H1 (cell line): ENCODE results near the gene TP63. TPM values are rescaled to one million over a fixed set of nuclear protein-coding genes. Genes with fewer than 3 reads are reported as not detected.

Experiments used
- CTCF ChIA-PET: fragments of 300-600 bp; sonication (Branson Sonifier 250); formaldehyde crosslinking; loops from one replicate; lab custom pipeline; 2021; ENCODE audit not compliant: partially characterized antibody; lab: Charles Lee
- POLR2A ChIA-PET: fragments of 300-600 bp; sonication (Branson Sonifier 250); formaldehyde crosslinking; loops from one replicate; lab custom pipeline; 2021; ENCODE audit warnings: inconsistent platforms; ENCODE audit not compliant: partially characterized antibody; lab: Charles Lee
- DNase-seq, 2 experiments: peaks; one replicate each; pipeline versions ENCODE4 v3.0.0 to v3.0.0-alpha.2; 2010 to 2022; ENCODE audit warnings: low spot score in 2 of 2, low read depth in 1 of 2, mixed read lengths in 1 of 2
- FAIRE-seq: peaks from 2 replicates; lab custom pipeline; 2011; peaks lifted over from hg19 to GRCh38; lab: Jason Lieb, UNC
- H2AFZ ChIP-seq: 2 replicates; pipeline ENCODE4 v1.8.1; 2012; ENCODE audit warnings: low read length, inconsistent platforms
- H2AK5ac ChIP-seq: 2 replicates; pipeline ENCODE4 v1.6.1; 2013; ENCODE audit warnings: low read depth, low read length
- H2BK120ac ChIP-seq: replicated peaks from 2 replicates; pipeline ENCODE3; 2013; ENCODE audit warnings: low read depth, low read length, inconsistent platforms
- H2BK12ac ChIP-seq: 2 replicates; pipeline ENCODE4 v1.6.1; 2013; ENCODE audit warnings: low read depth, low read length
- H2BK15ac ChIP-seq: 2 replicates; pipeline ENCODE4 v1.6.1; 2013; ENCODE audit warnings: low read length
- H2BK20ac ChIP-seq: 2 replicates; pipeline ENCODE4 v1.6.1; 2013; ENCODE audit warnings: low read length
- H2BK5ac ChIP-seq: 2 replicates; pipeline ENCODE4 v1.6.1; 2013; ENCODE audit warnings: low read depth, low read length
- H3K14ac ChIP-seq: 2 replicates; pipeline ENCODE4 v1.6.1; 2013; ENCODE audit warnings: inconsistent platforms; ENCODE audit not compliant: insufficient read length
- H3K18ac ChIP-seq: 2 replicates; pipeline ENCODE4 v1.6.1; 2013; ENCODE audit warnings: low read length; ENCODE audit errors: extremely low read depth
- H3K23ac ChIP-seq: 2 replicates; pipeline ENCODE4 v1.6.1; 2013; ENCODE audit warnings: inconsistent platforms; ENCODE audit not compliant: insufficient read length
- H3K23me2 ChIP-seq: 2 replicates; pipeline ENCODE4 v1.6.1; 2013; ENCODE audit warnings: low read depth, low read length
- H3K27ac ChIP-seq: 2 replicates; pipeline ENCODE4 v1.6.1; 2011; ENCODE audit warnings: low read depth, low read length, inconsistent platforms
- H3K27me3 ChIP-seq, 4 experiments: replicated peaks in 1 of 4; 1 replicate in 1 of 4; 2 replicates in 3 of 4; pipeline versions ENCODE4 v1.6.1 to v1.8.1; 2011 to 2013; ENCODE audit warnings: low read length in 3 of 4, mild to moderate bottlenecking in 3 of 4, inconsistent platforms in 2 of 4, mixed read lengths in 2 of 4, moderate library complexity in 1 of 4; ENCODE audit not compliant: control insufficient read depth in 3 of 4, insufficient read depth in 3 of 4; ENCODE audit errors: extremely low read depth in 1 of 4
- H3K36me3 ChIP-seq, 4 experiments: 2 replicates each; pipeline versions ENCODE4 v1.6.1 to v1.8.1; 2011 to 2013; ENCODE audit warnings: mild to moderate bottlenecking in 4 of 4, low read length in 3 of 4, moderate library complexity in 2 of 4, control low read depth in 1 of 4, inconsistent platforms in 1 of 4; ENCODE audit not compliant: insufficient read depth in 4 of 4, control insufficient read depth in 2 of 4
- H3K4ac ChIP-seq: replicated peaks from 2 replicates; pipeline ENCODE3; 2013; ENCODE audit warnings: low read length, low read depth, mixed read lengths, inconsistent platforms; ENCODE audit not compliant: insufficient read length
- H3K4me1 ChIP-seq, 4 experiments: replicated peaks in 1 of 4; 1 replicate in 1 of 4; 2 replicates in 3 of 4; pipeline versions ENCODE4 v1.6.1 to v1.8.1; 2011 to 2013; ENCODE audit warnings: low read length in 3 of 4, inconsistent platforms in 2 of 4, mixed read lengths in 1 of 4; ENCODE audit not compliant: insufficient read depth in 4 of 4, control insufficient read depth in 3 of 4
- H3K4me2 ChIP-seq, 2 experiments: 2 replicates each; pipeline versions ENCODE4 v1.6.1 to v1.8.1; 2011 to 2013; ENCODE audit warnings: low read depth in 2 of 2, low read length in 2 of 2, control low read depth in 1 of 2, inconsistent platforms in 1 of 2, mild to moderate bottlenecking in 1 of 2; ENCODE audit not compliant: insufficient read depth in 1 of 2
- H3K4me3 ChIP-seq, 4 experiments: fragments of 200-600, 300-600 bp in 1 of 4; sonication (generic), shearing (Covaris generic), sonication (Bioruptor Twin) in 1 of 4; 2 replicates each; pipeline versions ENCODE4 v1.5.1 to v1.8.1; 2011 to 2016; ENCODE audit warnings: low read length in 4 of 4, low read depth in 3 of 4, control low read depth in 2 of 4, inconsistent platforms in 2 of 4, mild to moderate bottlenecking in 2 of 4, mixed read lengths in 1 of 4, moderate library complexity in 1 of 4; ENCODE audit not compliant: insufficient read depth in 2 of 4; ENCODE audit errors: extremely low read depth in 1 of 4
- H3K56ac ChIP-seq: replicated peaks from 2 replicates; pipeline ENCODE3; 2013; ENCODE audit warnings: low read depth, mild to moderate bottlenecking, mixed read lengths, low read length, inconsistent platforms; ENCODE audit not compliant: insufficient read length
- H3K79me1 ChIP-seq: 2 replicates; pipeline ENCODE4 v1.6.1; 2013; ENCODE audit warnings: low read depth, low read length, control low read depth
- H3K79me2 ChIP-seq, 2 experiments: 2 replicates each; pipeline versions ENCODE4 v1.6.1 to v1.8.1; 2012 to 2013; ENCODE audit warnings: low read length in 2 of 2, mild to moderate bottlenecking in 2 of 2, inconsistent platforms in 1 of 2; ENCODE audit not compliant: insufficient read depth in 2 of 2, control insufficient read depth in 1 of 2
- H3K9ac ChIP-seq, 4 experiments: replicated peaks in 1 of 4; 1 replicate in 1 of 4; 2 replicates in 3 of 4; pipeline versions ENCODE4 v1.6.1 to v1.8.1; 2011 to 2013; ENCODE audit warnings: low read depth in 3 of 4, low read length in 3 of 4, control low read depth in 2 of 4, mild to moderate bottlenecking in 2 of 4, moderate library complexity in 2 of 4, inconsistent platforms in 1 of 4; ENCODE audit errors: extremely low read depth in 1 of 4
- H3K9me3 ChIP-seq, 2 experiments: 2 replicates each; pipeline versions ENCODE4 v1.6.1 to v1.8.1; 2012 to 2013; ENCODE audit warnings: mild to moderate bottlenecking in 2 of 2, moderate library complexity in 2 of 2, control low read depth in 1 of 2, inconsistent platforms in 1 of 2, low read depth in 1 of 2, low read length in 1 of 2, mixed read lengths in 1 of 2; ENCODE audit not compliant: insufficient read depth in 2 of 2
- H4K20me1 ChIP-seq, 2 experiments: replicated peaks in 1 of 2; 2 replicates each; pipeline versions ENCODE3 to v1.8.1; 2011 to 2013; ENCODE audit warnings: inconsistent platforms in 2 of 2, low read length in 2 of 2, mild to moderate bottlenecking in 1 of 2; ENCODE audit not compliant: insufficient read depth in 2 of 2, control insufficient read depth in 1 of 2
- H4K5ac ChIP-seq: 2 replicates; pipeline ENCODE4 v1.6.1; 2013; ENCODE audit warnings: low read length, low read depth, mixed read lengths, inconsistent platforms; ENCODE audit not compliant: insufficient read length
- H4K8ac ChIP-seq: 2 replicates; pipeline ENCODE4 v1.8.0; 2013; ENCODE audit warnings: mild to moderate bottlenecking, moderate library complexity, low read length, inconsistent platforms; ENCODE audit not compliant: insufficient read depth; ENCODE audit errors: extremely low read depth
- H4K91ac ChIP-seq: replicated peaks from 2 replicates; pipeline ENCODE3; 2013; ENCODE audit warnings: low read length, mixed read lengths, inconsistent platforms; ENCODE audit not compliant: insufficient read length
- CHD2 ChIP-seq: IDR thresholded peaks from 2 replicates; pipeline ENCODE4 v1.6.1; 2012; ENCODE audit warnings: low read length, improper control_type of control experiment
- CREB1 ChIP-seq: IDR thresholded peaks from 2 replicates; pipeline ENCODE4 v1.6.1; 2012; ENCODE audit warnings: inconsistent platforms
- EZH2 ChIP-seq: fragments of 200-600 bp; sonication (generic); IDR thresholded peaks from 2 replicates; pipeline ENCODE4 v1.7.1; 2012; ENCODE audit warnings: low read depth, mild to moderate bottlenecking, moderate library complexity, low read length, inconsistent platforms; ENCODE audit not compliant: severe bottlenecking
- FOSL1 ChIP-seq: IDR thresholded peaks from 2 replicates; pipeline ENCODE4 v1.6.1; 2011; ENCODE audit warnings: mild to moderate bottlenecking, low read depth, low read length, moderate library complexity; ENCODE audit not compliant: insufficient read depth
- MAFK ChIP-seq: IDR thresholded peaks from 2 replicates; pipeline ENCODE4 v1.6.1; 2012; ENCODE audit warnings: low read depth, mild to moderate bottlenecking, improper control_type of control experiment, low read length
- NRF1 ChIP-seq: IDR thresholded peaks from 2 replicates; pipeline ENCODE4 v1.6.1; 2011; ENCODE audit warnings: mild to moderate bottlenecking, low read depth, low read length, improper control_type of control experiment
- POLR2A ChIP-seq, 2 experiments: IDR thresholded peaks; 1 replicate in 1 of 2; 2 replicates in 1 of 2; pipeline ENCODE4 v1.6.1; 2011; ENCODE audit warnings: low read depth in 2 of 2, low read length in 2 of 2, mild to moderate bottlenecking in 2 of 2; ENCODE audit errors: control extremely low read depth in 1 of 2
- POLR2AphosphoS5 ChIP-seq: IDR thresholded peaks from 2 replicates; pipeline ENCODE4 v1.6.1; 2011; ENCODE audit warnings: low read depth, low read length
- POU5F1 ChIP-seq: IDR thresholded peaks from 2 replicates; pipeline ENCODE4 v1.6.1; 2011; ENCODE audit warnings: low read depth, mild to moderate bottlenecking, low read length, moderate library complexity
- RFX5 ChIP-seq: IDR thresholded peaks from 2 replicates; pipeline ENCODE4 v1.6.1; 2011; ENCODE audit warnings: low read depth, low read length, improper control_type of control experiment, borderline replicate concordance
- SIRT6 ChIP-seq: IDR thresholded peaks from one replicate; pipeline ENCODE4 v1.7.1; 2012; ENCODE audit warnings: low read length, inconsistent platforms
- SIX5 ChIP-seq: IDR thresholded peaks from 2 replicates; pipeline ENCODE4 v1.6.1; 2011; ENCODE audit warnings: mild to moderate bottlenecking, low read depth, low read length
- TEAD4 ChIP-seq: IDR thresholded peaks from 2 replicates; pipeline ENCODE4 v1.6.1; 2012; ENCODE audit warnings: low read depth, low read length, inconsistent platforms, mixed read lengths
- YY1 ChIP-seq: IDR thresholded peaks from 2 replicates; pipeline ENCODE4 v1.6.1; 2011; ENCODE audit warnings: low read depth, mild to moderate bottlenecking, low read length
- WGBS, 2 experiments: shearing (Covaris generic) in 1 of 2; methylation state at CpG; one replicate each; pipeline versions ENCODE4 v1.1.6 to v1.1.7; 2013 to 2015; ENCODE audit warnings: low lambda C conversion rate in 2 of 2, mixed read lengths in 2 of 2, inconsistent platforms in 1 of 2, low coverage in 1 of 2, missing lambda C conversion rate in 1 of 2; ENCODE audit not compliant: insufficient replicate concordance in 2 of 2, insufficient coverage in 1 of 2, insufficient read length in 1 of 2; ENCODE audit errors: extremely low coverage in 1 of 2, missing lambda C conversion rate in 1 of 2; 5-methylcytosine and 5-hydroxymethylcytosine counted together
- polyA plus RNA-seq, 7 experiments: library from polyadenylated mRNA; depleted of rRNA in 3 of 7; stranded (reverse) in 5 of 7; unstranded in 2 of 7; fragments of >200 nt in 5 of 7; fragments of 200-250 nt in 2 of 7; gene quantifications; 1 replicate in 5 of 7; 2 replicates in 1 of 7; 4 replicates in 1 of 7; pipeline versions ENCODE4 v1.2.1 to v1.2.3, GENCODE V29; 2011 to 2013; ENCODE audit warnings: missing spikeins in 2 of 7, mixed read lengths in 2 of 7
- total RNA-seq: library from RNA; stranded (reverse); fragmentation: NEBNext Ultra II Directional; extraction: Animal tissue kit (Norgen Biotek cat#: 25700); gene quantifications from 2 replicates; pipeline ENCODE4 v1.2.1, GENCODE V29; 2021

TP63 gene
- total and polyA plus RNA-seq, 2 of the 8 experiments (the other 6 are each of a cell fraction or from before 2014, with no cell fraction given), result not detected

GRCh38 chr3:189897406-189897805 is 266.2 kb downstream of the TP63 start:
- POLR2A ChIA-PET, result interaction anchor here (0.6 kb wide), 1 partner anchor 192 kb away, joined by 3 read pairs; no protein-coding TSS in a partner anchor
- H2BK120ac ChIP-seq, result no peak overlapping the region
- WGBS, 2 experiments, result 100% methylated on average over 2 of the region's 2 CpGs; no CpG with 5 or more reads in 1 of the 2 experiments
- TF ChIP-seq SIX5 (no peak), SIRT6 (no peak), TEAD4 (no peak), POLR2AphosphoS5 (no peak), MAFK (no peak), FOSL1 (no peak), YY1 (no peak), NRF1 (no peak), POU5F1 (no peak), EZH2 (no peak), POLR2A (IDR thresholded peaks at IDR 0.05; ENCODE audit: control extremely low read depth in 1 of 2, low read depth in 2 of 2, low read length in 2 of 2) (no peak), CHD2 (no peak), RFX5 (no peak), CREB1 (no peak)
- TF ChIP-seq, all 59 proteins: peak for 0
- Histone ChIP-seq H3K9me3 (no peaks in the 10 kb centered on the region), H3K14ac (no peak overlapping the region), H2BK15ac (no peak overlapping the region), H3K4me1 (no peaks in the 10 kb centered on the region), H3K27me3 (peaks cover 0 to 1% (median 0%) of the 10 kb centered on the region in 4 experiments; a peak in 1 of 7 replicates), H4K8ac (no peak overlapping the region), H3K79me2 (no peaks in the 10 kb centered on the region), H2BK20ac (no peak overlapping the region), H2AFZ (no peak overlapping the region), H3K9ac (no peak overlapping the region), H3K4me3 (no peak overlapping the region), H2BK12ac (no peak overlapping the region), H3K18ac (no peak overlapping the region), H2AK5ac (no peak overlapping the region), H3K36me3 (no peaks in the 10 kb centered on the region), H3K23me2 (no peaks in the 10 kb centered on the region), H3K4me2 (no peak overlapping the region), H3K56ac (no peak overlapping the region), H3K23ac (no peak overlapping the region), H2BK5ac (no peak overlapping the region), H4K91ac (no peak overlapping the region), H3K27ac (no peak overlapping the region), H3K4ac (no peak overlapping the region), H4K20me1 (no peaks in the 10 kb centered on the region), H3K79me1 (no peaks in the 10 kb centered on the region), H4K5ac (no peak overlapping the region)
- CTCF ChIA-PET, result no interaction called here
- FAIRE-seq (no peak), DNase-seq (no peak)
